NCI-H510A (cell line): ENCODE data around the gene SIAH3.
"Not testable (repeated sequence)": the region's sequence is repeated elsewhere in the genome, so short reads cannot be mapped to it uniquely, and the experiment has no call there.

Source experiments
- DNase-seq: peaks from one replicate; lab custom pipeline; 2025; lab: John Stamatoyannopoulos, UW

The SIAH3 gene

DNA sequence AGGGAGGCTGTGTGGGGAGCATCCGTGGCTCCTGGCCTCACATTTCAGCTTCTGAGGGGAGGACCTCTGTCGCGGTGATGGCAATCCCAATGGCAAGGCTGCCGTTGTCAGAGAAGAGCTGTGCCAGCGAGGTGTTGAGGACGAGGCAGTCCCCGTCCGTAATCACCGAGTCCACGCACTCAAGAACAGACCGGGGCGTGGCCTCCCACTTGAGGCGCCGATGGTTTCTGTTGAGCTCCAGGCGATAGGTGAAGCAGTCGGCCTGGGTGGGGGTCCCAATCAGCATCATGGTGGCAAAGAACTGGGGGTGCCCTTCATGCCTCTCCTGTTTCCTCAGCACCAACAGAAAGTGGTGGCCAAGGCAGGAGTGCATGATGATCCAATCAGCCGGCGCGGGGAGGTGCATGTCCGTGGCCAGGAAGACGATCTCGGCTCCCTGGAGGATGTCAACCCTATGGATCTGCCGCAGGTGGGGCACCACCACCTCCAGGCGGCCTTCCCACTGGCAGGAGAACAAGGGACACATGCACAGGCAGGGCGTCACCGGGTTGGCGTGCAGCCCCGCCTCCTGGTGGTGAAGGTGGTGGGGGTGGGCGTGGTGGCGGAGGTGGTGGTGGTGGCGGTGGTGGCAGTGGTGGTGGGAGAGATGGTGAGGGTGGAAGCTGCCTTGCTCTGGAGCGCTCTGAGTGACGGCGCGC, 68.1 kb downstream of the SIAH3 start:
- no peak for DNase-seq

DNA sequence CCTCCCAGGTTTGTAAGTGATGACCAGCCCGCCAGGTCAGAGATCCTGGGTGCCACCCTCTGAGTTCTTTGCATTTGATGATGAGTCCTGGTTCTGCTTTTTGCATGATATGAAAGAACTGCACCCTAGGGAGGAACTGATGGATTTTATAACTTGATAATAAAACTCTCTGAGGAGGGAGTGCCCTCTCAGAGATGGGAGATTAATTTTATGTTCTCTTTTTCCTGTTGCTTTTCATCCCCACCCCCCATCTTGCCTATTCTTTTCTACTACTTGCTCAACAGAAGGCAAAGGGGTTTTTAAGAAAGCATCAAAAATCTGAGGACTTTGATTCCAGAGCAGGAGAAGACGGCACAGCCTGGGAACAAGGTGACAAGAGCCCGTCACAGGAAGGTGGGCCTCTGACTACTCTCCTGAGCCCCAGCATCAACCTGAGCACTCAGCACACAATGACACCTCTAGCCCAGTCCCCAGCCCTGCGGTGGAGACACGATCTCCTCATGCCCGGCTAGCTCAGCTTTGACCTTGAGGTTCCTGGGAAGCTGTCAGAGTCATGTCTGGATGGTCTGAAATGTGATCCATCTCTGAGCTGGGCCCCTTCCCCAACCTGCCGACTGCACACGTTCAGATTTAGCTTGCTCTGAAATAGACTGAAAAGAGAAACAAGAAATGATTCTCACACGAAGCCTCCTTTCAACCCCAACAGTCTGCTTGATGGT, 69.1 kb downstream of the SIAH3 start:
- DNase-seq, result no peak

DNA sequence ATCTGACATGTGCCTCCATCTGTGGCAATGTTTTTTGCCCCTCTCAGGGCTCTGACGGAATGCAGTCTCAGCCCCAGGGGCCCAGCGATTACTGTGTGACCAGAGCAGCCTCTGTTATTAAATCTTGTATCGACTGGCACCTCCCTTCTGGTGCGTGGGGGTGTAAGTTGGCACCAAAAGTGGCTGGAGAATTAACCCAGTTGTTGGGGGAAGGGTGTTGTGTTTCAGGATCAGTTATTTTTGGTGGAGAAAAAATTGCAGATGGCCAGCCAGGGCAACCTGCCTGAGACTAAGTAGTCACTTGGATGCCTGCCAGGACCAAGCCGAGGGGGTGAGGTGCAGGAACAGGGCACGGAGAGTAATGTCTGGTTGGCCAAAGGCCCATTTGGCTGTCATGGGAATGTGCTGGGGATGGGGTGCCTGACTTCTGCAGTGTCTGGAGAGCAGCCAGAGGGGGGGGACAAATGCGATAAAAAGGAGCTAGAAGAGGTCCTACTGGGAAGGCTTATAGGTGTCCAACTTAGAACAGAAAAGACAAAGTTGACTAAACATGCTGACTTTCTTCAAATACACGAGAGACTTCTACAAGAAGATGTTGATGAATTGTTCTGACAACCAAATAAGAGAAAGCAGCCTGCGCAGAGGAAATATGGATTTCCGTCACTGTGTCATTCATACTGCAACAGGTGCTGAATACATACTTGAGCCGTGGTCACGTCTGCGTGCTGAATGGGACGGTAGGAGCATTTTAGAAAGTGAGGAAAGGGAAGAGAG, 69.8 kb downstream of the SIAH3 start:
- peak; percentile 22 for DNase-seq

DNA sequence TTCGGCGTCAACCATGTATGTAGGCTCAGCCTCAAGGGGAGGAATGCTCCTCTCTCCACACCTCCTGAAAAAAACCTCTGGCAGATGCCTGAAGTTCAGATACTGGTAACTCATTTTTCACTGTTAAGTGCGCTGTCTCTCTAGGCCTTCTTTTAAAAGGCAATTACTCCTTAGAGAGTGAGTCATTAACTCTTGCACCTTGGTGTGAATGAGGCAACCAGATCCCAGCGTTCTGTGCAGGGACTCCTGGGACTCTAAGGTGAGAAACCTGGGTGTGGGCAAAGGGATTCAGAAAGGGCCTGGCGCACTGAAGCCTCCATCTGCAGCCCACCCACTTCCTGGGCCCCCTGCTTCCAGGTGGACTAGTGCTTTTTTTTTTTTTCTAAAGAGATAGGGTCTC, 71.7 kb downstream of the SIAH3 start:
- DNase-seq, result no peak

DNA sequence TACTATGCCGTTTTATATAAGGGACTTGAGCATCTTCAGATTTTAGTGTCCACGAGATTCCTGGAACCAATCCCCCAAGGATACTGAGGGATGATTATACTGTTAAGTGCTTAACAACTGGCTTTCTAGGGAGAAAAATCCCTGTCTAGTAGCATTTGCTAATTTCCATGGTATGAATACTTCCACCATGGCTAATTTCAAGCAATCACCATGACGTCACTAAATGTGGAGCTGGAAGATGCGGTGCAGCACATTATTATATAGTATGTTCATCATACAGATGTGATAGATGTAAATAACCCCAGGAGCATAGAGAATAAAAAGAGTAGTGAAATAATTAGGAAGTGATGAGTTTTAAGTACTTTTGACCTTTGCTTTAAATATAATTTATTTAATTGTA, 72.7 kb downstream of the SIAH3 start:
- DNase-seq, result no peak

DNA sequence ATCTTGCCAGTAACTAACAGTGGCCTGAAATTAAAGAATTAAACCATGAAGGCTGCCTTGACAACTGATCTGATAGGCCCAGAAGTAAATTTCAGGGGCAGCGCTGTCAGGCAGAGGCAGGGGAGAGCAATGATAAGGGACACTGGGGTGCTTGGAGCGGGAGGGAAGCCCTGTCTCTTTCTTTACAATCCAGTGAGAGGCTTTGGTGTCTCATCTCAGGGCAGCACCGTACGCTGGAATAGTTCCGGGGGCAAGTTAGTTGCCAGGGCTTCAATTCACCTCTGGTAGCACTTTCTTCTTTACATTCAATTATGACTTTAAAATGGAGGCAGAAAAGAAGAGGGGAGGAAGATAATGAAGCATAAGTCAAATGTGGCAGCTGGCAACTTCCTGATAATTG, 74.8 kb downstream of the SIAH3 start:
- no peak for DNase-seq

DNA sequence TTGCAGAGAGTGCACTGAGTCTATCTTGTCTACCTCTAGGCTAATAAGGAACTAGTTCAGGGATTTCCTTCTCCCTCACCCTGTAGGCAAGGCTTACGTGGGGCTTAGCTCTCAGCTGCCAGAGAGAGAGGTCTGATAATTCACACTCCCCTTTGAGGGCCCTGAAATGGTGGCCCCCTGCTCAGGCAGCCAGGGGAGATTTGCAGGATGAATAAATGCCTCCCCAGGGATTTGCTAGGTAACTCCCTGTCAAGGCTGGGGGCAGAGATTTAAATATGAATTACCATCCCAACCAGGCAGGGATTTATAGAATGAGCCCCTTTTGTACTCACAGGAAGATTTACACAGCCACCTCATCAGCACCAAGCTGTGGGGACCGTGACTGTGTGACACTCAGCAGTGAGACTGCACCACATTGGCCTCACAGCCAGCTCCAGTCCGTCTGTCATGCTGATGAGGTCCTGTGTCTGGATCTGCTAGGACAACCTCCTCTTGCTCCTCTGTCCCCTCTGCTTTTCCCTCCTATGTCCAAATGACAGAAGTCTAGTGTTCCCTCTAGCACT, 76.1 kb downstream of the SIAH3 start:
- no peak for DNase-seq

DNA sequence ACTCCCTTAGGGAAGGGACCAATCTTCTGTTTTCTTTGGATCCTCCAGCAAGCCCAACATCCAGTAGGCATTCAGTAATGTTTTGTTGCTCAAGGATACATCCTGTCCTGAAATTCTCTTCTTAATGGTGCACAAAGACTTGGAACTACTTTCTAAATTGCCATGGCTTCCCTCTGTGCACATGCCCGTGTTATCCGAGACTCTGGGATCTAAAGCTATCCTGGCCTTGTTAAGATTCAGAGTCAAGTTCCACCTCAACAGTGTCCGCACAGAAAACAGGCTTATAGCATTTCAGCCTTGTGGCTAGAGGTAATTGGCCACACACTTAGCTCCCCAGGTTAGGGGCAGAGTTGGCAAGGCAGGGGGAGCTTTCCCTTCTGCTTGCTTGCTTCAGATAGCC, 77.6 kb downstream of the SIAH3 start:
- DNase-seq, result no peak

DNA sequence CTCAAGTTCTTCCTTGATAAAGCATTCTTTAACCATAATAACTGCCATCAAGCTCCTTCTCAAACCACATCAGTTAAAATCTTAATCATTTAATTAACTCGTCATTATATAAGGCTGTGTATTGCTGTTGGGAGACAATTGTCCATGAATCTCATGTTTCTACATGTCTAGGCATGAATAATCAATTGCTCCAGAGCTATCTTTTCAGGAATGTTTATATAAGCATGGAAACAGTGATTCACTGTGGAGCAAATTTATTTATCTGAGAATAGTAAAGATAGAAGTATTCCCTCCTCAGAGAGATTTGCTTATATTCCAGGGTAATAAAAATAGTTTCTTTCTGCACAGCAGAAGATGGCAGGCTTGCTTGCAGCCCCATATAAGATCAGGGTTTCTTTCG, 78.3 kb downstream of the SIAH3 start:
- DNase-seq, result no peak

DNA sequence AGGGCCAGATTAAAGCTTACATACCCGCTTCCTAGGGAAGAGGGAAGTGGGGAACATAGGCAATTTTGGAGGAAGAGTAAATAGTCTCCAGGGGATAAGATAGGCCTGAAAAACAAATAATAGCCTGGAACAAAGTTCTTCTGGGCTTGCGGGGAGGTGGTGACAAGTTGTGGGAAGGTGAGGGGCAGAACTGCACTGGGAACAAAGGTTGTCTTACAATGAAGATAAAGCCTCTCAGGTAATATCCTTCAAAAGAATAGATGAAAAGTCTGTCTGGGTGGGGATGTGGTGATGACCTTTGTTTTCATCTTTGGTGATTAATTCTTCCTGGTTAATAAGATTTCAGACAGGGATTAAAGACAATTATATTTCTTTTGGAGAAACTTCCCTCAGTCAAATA, 80.7 kb downstream of the SIAH3 start:
- no peak for DNase-seq

DNA sequence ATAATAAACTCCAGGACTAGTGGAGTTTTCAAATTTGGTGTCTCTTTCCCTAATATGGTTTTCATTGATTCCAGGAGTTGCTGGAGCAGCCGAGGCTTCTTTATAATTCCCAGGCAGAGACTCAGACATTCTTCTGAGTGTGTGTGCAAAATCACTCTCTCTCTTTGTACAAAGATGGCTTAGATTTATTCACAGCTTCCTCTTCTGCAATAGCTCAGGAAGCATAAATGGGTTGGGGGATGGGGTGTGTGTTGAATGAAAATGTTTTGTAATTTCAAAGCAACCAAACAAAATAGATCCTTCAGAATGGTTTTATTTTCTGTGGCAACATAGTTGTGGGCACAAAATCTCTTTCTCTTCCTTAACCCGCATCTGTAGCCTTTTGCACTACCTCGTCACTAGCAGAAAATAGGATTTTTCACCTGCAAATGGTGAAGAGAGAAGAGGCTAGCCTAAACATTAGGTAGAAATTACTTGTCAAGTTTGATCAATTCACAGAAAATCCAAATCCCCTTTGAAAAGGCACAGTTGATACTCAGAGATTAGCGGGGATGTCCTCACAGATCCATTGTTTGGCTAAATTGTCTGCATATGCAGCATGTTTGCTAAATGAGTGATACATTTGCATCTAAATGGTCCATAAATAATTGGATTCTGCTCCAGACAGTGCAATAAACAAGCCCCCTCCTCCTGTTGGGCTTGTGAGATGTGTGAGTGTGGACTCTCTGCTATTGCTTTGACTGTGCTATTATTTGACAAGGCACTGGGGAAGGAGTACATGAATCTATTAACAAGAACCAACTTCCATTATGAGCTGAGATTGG, 82.7 kb downstream of the SIAH3 start:
- DNase-seq, result no peak

DNA sequence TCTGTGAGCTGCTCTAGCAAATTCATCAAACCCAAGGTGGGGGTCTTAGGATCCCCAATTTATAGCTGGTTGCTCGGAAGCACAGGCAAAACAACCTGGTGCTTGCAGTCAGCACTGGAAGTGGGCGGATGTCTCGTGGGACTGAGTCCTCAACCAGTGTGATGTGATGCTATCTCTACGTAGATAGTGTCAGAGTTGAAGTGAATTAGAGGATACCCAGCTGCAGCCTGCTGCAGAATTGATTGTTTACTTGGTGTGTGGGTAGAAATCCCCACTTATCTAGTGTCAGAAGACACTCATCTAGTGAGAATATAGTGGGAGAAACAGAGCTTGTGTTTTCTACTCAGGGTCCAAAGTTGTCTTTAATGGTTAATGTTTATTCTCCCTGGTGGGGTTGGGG, 86.1 kb downstream of the SIAH3 start:
- no peak for DNase-seq

DNA sequence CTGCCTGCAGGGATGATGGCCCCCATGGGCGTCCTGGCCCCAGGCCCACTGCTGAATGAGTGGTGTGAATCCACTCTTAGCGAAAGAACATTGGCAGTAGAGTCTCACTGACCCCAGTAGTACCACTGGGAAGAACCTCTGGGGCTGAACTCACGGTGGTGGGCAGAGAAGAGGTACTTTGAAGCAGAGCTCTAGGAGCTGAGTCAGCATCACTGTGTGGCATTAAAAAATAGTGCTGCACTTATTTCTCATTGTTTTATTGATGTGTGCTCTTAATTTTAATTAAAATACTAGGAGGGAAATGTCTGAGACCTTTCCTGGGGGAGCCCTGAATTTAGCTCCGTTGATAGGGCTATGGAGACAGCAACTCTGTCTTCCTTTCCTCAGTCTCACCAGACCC, 88.1 kb downstream of the SIAH3 start:
- DNase-seq, result no peak

DNA sequence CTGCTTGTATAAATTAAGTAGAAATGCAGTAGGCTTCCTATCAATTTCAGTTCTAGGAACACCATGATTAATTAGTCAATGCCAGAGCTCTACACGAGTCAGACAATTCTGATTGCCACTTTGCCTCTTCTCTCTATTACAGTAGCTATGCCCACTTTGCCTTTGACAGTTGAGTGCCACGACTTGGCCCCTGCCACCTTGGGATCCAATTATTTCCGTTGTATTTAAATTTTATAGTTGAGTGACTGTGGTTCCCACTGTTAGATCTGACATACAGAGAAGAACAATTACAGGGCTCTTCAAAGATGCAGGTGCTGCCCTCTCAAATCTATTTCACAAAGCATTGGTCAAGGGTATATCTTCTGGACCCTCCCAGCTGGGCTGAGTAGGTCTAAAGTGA, 94.0 kb downstream of the SIAH3 start:
- not testable (repeated sequence) for DNase-seq

DNA sequence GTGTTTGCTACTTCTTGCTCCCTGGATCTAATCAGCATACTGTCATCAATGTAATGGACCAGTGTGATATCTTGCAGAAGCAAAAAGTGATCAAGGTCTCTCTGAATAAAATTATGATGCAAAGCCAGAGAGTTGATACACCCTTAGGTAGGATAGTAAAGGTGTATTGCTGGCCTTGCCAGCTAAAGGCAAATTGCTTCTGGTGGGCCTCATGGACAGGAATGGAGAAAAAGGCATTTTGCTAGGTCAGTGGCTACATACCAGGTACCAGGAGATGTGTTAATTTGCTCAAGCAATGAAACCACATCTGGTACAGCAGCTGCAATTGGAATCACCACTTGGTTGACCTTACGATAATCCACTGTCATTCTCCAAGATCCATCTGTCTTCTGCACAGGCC, 95.1 kb downstream of the SIAH3 start:
- not testable (repeated sequence) for DNase-seq

DNA sequence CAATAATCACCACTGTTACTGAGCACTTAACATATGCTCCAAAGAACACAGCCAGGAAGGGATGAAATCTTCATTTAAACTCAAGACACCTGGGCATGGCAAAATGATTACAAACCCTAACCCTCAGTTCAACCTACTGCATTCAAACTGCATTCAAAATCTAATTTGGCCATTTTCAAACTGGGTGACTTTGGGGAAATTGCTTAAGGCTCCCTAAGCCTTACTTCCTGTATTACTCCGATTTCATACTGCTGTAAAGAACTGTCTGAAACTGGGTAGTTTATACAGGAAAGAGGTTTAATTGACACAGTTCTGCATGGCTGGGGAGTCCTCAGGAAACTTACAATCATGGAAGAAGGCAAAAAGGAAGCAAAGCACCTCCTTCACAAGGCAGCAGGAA, 99.0 kb downstream of the SIAH3 start:
- no peak for DNase-seq

DNA sequence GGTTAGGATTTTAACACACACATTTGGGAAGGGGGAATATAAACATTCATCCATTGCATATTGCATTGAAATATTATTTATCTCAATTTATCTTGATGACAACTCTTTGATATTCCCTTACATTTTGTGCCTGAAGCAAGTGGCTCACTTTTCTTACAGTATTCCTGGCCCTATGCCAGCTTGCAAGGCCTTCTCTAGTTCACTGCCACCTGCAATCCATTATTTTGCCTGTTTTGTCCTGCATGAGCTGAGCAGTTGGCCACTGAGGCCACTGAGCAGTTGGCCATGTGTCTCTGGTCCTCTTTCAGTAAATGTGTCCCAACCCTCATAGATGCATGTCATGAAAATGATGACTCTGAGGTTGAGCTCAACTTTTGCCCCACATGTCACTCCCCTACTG, 99.7 kb downstream of the SIAH3 start:
- DNase-seq, result no peak

DNA sequence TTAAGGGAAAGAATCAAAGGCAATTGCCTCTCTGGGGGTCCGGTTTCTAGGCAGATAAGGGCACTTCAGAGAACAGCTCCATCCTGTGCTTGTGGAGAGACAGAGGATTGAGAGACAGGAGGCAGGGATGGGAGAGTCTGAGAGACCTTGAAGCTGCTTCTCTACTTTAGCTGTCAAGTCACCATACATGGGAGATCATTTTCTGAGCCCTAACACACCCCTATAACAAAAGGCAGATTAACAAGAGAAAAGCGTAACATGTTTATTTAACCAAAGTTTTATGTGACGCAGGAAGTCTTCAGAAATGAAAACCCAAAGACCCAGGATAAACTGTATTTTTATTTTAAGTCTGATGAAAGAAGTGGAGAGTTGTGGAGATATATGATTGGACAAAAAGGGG, 101.0 kb downstream of the SIAH3 start:
- DNase-seq, result no peak

DNA sequence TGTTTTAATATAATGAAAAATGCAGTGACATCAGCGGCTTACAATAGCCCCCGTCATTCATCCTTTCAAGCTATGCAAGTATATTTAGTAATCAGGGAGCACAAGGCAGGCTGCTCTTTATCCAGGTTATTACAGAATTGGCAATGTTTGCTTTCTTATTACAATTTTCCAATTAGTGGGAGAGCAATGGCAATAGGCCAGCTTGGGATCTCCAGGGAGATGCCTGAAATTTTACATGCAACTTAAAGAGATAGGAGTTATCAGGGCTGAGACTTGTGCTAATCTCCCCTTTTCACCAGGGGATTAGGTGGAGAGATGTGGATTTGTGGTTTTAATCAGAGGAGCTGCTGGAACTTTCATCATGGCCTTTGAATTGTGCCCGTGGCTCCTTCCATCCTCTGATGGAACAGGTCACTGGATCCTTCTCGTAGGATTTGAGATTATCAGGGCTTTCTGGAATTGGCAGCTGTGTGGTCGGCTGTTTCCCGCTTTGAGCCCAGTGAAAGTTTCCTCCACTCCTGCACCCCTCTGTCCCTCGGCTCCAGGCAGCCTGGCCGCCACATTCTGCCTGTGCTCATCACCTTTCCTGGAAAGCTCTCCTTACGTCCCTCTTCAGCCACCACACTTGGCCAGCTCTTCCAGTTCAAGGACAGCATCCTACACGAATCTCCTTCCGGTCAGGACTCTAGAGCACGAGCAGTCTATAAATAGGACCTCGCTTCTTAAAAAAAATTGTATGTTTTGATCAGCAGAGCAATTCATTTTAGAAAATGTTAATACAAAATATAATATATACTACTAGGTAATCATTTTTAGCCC, 102.4 kb downstream of the SIAH3 start:
- no peak for DNase-seq

DNA sequence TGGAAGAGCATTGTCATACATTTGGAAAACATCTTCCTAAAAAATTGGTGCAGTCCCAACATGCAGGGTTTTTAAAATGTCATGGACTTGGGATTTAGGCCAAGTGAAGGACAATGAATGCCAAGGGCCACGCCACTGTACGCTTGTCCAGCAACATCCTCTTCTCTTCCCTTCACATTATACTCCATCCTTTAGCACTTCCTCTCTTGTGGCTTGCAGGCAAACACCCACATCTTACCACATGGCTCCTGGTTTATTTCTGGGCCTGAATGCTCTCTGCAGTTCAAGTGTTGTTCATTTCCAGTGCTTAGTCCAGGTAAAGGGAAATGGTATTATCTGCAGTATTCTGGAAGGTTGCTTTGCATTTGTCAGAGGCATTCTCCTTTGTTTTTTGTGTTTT, 104.5 kb downstream of the SIAH3 start:
- no peak for DNase-seq

DNA sequence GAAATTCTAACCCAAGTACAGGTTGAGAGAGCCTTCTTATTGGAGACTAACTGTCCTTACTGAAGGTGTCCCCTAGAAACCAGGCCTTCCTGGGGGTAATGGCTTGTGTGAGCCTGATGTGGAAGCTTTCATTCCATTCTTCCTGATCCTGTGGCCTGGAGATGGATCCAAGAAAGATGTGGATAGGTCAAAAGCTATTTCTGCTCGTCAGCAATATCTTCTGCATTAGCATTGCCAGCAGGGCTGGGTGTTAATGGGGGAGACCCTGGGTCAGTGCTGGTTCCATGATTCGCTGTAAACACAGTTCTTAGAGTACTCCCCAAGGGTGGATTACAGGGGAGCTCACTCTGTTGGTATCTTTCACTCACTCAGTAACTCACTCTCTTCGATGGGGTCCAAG, 106.6 kb downstream of the SIAH3 start:
- no peak for DNase-seq
